Peyer's patch (tissue), 4 donors: ENCODE results near the gene TNFAIP6.

Experiments used
- CTCF ChIP-seq, 6 experiments: fragments of 450-650 bp in 4 of 6; fragments of 200-600 bp in 2 of 6; sonication (generic) in 1 of 6; IDR thresholded peaks; one replicate each; pipeline ENCODE4 v1.5.1; 2017 to 2019; ENCODE audit warnings: antibody characterized with exemption in 6 of 6, mild to moderate bottlenecking in 3 of 6, moderate library complexity in 1 of 6
- POLR2A ChIP-seq, 2 donors: fragments of 450-650 bp; IDR thresholded peaks; one replicate each; pipeline ENCODE4 v1.5.1; 2017; ENCODE audit warnings: antibody characterized with exemption in 2 of 2, mild to moderate bottlenecking in 2 of 2, moderate library complexity in 2 of 2

- TF ChIP-seq CTCF (IDR thresholded peaks at IDR 0.05) = no peak
- TF ChIP-seq POLR2A (IDR thresholded peaks at IDR 0.05) = no peak
These were observed 23.1 kb upstream of the TNFAIP6 start for GRCh38 chr2:151334082-151334815.
